22Rv1 (cell line): ENCODE results near the gene SPATA9.

Experiments used
- ZFX ChIP-seq: fragments of 450-650 bp; IDR thresholded peaks from 2 replicates; pipeline ENCODE4 v1.6.1; 2017; ENCODE audit warnings: antibody characterized with exemption, borderline replicate concordance
- TF ChIP-seq, protein P1 (sequence below): fragments of 450-650 bp; IDR thresholded peaks from 2 replicates; pipeline ENCODE4 v1.5.1; 2017; ENCODE audit warnings: mild to moderate bottlenecking

GRCh38 chr5:95668216-95668615, 14.6 kb downstream of the SPATA9 start:
- TF ChIP-seq, protein P1, sequence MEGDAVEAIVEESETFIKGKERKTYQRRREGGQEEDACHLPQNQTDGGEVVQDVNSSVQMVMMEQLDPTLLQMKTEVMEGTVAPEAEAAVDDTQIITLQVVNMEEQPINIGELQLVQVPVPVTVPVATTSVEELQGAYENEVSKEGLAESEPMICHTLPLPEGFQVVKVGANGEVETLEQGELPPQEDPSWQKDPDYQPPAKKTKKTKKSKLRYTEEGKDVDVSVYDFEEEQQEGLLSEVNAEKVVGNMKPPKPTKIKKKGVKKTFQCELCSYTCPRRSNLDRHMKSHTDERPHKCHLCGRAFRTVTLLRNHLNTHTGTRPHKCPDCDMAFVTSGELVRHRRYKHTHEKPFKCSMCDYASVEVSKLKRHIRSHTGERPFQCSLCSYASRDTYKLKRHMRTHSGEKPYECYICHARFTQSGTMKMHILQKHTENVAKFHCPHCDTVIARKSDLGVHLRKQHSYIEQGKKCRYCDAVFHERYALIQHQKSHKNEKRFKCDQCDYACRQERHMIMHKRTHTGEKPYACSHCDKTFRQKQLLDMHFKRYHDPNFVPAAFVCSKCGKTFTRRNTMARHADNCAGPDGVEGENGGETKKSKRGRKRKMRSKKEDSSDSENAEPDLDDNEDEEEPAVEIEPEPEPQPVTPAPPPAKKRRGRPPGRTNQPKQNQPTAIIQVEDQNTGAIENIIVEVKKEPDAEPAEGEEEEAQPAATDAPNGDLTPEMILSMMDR, result no peak
- no peak for TF ChIP-seq ZFX
